ENCODE results near the gene ANKRD50. TPM values are rescaled to one million over a fixed set of nuclear protein-coding genes. Genes with fewer than 3 reads are reported as not detected.

Gene ANKRD50
- total RNA-seq, 4 donors from 2014 or later: 20.5 to 40.2 (median 29.9) TPM

DNA sequence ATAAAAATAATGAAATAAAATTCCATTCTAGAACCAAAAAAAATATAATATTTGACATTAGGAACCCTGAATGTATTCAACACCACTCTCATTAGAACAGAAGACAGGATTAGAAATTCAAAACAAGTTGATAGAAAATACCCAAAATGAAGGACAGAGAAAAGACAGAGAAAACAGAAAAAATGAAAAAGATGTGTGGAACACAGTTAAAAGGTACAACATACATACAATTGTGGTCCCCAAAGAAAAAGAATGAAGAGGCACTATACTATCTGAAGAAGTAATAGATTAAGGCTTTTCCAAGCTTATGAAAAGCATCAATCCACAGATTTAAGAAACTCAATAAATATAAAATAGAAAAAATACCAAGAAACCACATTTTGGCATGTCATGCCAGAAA, 16.4 kb downstream of the ANKRD50 start:
- no peak overlapping the region for H3K4me3 ChIP-seq
- peaks cover 5% of the 10 kb centered on the region for H3K9me3 ChIP-seq
- H3K27me3 ChIP-seq: no peaks in the 10 kb centered on the region
- TF ChIP-seq POLR2A (IDR thresholded peaks at IDR 0.05) (no peak), POLR2AphosphoS5 (IDR thresholded peaks at IDR 0.05) (no peak), EP300 (IDR thresholded peaks at IDR 0.05) (no peak)
- TF ChIP-seq, protein P1, sequence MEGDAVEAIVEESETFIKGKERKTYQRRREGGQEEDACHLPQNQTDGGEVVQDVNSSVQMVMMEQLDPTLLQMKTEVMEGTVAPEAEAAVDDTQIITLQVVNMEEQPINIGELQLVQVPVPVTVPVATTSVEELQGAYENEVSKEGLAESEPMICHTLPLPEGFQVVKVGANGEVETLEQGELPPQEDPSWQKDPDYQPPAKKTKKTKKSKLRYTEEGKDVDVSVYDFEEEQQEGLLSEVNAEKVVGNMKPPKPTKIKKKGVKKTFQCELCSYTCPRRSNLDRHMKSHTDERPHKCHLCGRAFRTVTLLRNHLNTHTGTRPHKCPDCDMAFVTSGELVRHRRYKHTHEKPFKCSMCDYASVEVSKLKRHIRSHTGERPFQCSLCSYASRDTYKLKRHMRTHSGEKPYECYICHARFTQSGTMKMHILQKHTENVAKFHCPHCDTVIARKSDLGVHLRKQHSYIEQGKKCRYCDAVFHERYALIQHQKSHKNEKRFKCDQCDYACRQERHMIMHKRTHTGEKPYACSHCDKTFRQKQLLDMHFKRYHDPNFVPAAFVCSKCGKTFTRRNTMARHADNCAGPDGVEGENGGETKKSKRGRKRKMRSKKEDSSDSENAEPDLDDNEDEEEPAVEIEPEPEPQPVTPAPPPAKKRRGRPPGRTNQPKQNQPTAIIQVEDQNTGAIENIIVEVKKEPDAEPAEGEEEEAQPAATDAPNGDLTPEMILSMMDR (IDR thresholded peaks at IDR 0.05): no peak
- peaks cover 6% of the 10 kb centered on the region for H3K4me1 ChIP-seq
- H3K36me3 ChIP-seq: peaks cover 7% of the 10 kb centered on the region
- no peak overlapping the region for H3K27ac ChIP-seq
- DNase-seq (ENCODE audit: low spot score in 2 of 2): no peak

DNA sequence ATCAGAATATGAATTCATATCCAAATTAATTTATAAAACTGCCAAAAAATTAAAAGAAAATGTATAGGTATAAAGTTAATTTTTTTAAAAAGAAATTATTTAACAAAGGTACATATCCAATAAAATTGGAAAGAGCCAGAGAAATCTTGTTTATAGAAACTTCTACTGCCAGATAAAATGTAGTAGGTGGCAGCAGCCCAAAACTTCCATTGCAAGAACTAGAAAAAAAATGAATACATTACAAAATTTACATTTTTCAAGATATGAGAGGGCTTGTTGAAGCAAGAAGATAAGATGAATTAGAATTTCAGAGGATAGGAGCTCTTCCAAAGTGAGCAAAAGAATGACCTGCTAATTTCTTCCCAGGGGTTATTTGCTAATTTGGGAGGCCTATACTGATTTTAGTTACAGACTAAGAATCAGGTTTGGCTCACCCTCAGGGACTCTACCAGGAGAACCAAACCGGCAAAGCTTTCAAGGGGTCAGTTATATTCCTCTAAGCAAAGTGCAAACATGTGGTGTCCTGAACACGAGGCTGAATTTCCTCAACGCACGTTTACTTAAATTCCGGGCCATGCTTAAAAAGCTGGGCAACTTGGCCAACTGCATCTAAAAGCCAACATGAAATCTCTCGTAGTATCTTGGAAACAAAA, 17.5 kb downstream of the ANKRD50 start:
- Histone ChIP-seq H3K4me1 (peaks cover 6% of the 10 kb centered on the region), H3K9me3 (peaks cover 5% of the 10 kb centered on the region), H3K4me3 (no peak overlapping the region), H3K36me3 (no peaks in the 10 kb centered on the region), H3K27ac (no peak overlapping the region), H3K27me3 (no peaks in the 10 kb centered on the region)
- no peak for DNase-seq (ENCODE audit: low spot score in 2 of 2)
- WGBS: 55% methylated on average over 6 of the region's 6 CpGs
- TF ChIP-seq, protein P1 (IDR thresholded peaks at IDR 0.05): no peak
- TF ChIP-seq POLR2AphosphoS5 (IDR thresholded peaks at IDR 0.05) (no peak), POLR2A (IDR thresholded peaks at IDR 0.05) (no peak), EP300 (IDR thresholded peaks at IDR 0.05) (no peak)

DNA sequence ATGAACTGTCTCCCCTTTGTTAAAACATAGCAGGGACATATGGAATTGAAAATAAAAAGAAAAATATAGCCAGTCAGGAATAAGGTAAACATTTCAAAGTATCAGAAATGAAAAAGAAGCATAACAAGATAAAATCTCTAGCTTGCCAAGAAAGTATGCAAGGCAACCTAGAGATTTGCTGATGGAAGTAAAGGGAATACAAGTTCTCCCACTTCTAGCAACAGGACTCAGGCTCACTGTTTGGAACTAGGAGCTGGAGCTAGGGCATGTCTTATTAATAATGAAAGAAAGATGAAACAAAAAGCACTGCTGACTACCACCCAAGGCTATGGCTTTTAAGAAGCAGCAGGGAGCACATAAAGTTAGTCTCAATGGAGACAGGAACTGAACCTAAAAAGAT, 18.2 kb downstream of the ANKRD50 start:
- Histone ChIP-seq H3K9me3 (peaks cover 5% of the 10 kb centered on the region), H3K36me3 (no peaks in the 10 kb centered on the region), H3K4me3 (no peak overlapping the region), H3K4me1 (peaks cover 6% of the 10 kb centered on the region), H3K27ac (no peak overlapping the region), H3K27me3 (no peaks in the 10 kb centered on the region)
- TF ChIP-seq POLR2A (IDR thresholded peaks at IDR 0.05) (no peak), POLR2AphosphoS5 (IDR thresholded peaks at IDR 0.05) (no peak), EP300 (IDR thresholded peaks at IDR 0.05) (no peak)
- TF ChIP-seq, protein P1 (IDR thresholded peaks at IDR 0.05): no peak
- DNase-seq (ENCODE audit: low spot score in 2 of 2): no peak

DNA sequence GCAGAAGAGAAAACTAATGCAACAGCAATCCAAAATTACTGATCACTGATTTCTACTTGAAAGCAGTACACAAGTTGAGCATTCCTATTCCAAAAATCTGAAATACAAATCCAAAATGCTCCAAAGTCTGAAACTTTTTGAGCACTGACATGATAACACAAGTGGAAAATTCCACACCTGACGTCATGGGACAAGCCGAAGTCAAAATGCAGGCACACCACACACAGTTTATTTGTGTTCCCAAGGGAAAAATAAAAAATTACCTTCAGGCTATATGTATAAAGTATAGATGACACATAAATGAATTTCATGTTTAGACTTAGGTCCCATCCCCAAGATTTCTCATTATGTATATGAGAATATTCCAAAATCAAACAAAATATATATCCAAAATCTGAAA, 20.7 kb downstream of the ANKRD50 start:
- H3K9me3 ChIP-seq: peaks cover 5% of the 10 kb centered on the region
- H3K27me3 ChIP-seq: no peaks in the 10 kb centered on the region
- WGBS: 59% methylated on average over 2 of the region's 2 CpGs
- peaks cover 6% of the 10 kb centered on the region for H3K4me1 ChIP-seq
- TF ChIP-seq, protein P1 (IDR thresholded peaks at IDR 0.05): no peak
- TF ChIP-seq POLR2A (IDR thresholded peaks at IDR 0.05): no peak
- TF ChIP-seq POLR2AphosphoS5 (IDR thresholded peaks at IDR 0.05): no peak
- TF ChIP-seq EP300 (IDR thresholded peaks at IDR 0.05): no peak
- no peak overlapping the region for H3K4me3 ChIP-seq
- no peak overlapping the region for H3K27ac ChIP-seq
- DNase-seq (ENCODE audit: low spot score in 2 of 2): no peak
- no peaks in the 10 kb centered on the region for H3K36me3 ChIP-seq

DNA sequence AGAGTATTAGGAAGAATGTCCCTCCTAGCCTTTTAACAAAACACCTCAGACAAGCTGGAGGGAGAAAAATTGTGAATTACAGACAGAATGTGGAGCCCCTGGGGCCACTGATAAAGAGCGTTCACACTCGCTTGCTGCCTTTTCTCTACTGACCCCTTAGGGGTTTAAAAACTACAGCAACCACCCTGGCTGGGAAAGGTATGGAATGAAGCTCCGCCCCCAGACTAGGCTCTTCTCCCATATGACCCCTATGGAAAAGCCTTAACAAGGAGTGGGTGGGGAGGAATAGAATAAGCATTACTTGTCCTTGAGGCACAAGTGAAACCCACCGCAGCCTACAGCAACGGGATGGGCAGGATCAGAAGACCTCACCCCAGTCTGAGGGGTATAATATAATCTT, 26.3 kb downstream of the ANKRD50 start:
- TF ChIP-seq POLR2A (IDR thresholded peaks at IDR 0.05) (no peak), EP300 (IDR thresholded peaks at IDR 0.05) (no peak), POLR2AphosphoS5 (IDR thresholded peaks at IDR 0.05) (no peak)
- TF ChIP-seq, protein P1 (IDR thresholded peaks at IDR 0.05): no peak
- H3K27me3 ChIP-seq: no peaks in the 10 kb centered on the region
- H3K9me3 ChIP-seq: no peaks in the 10 kb centered on the region
- 81% methylated on average over 5 of the region's 5 CpGs for WGBS
- H3K36me3 ChIP-seq: no peaks in the 10 kb centered on the region
- H3K4me3 ChIP-seq: no peak overlapping the region
- H3K27ac ChIP-seq: no peak overlapping the region
- DNase-seq (ENCODE audit: low spot score in 2 of 2): no peak
- H3K4me1 ChIP-seq: peaks cover 6% of the 10 kb centered on the region

Measured in suprapubic skin (tissue), 4 donors.